HG03342 (cell line): Measurements from ENCODE around the gene CCDC126.
A peak's percentile ranks its signal among the peaks of the same experiment; 100 is the strongest.
"Not testable (repeated sequence)": the region's sequence is repeated elsewhere in the genome, so short reads cannot be mapped to it uniquely, and the experiment has no call there.

Experiments
- ATAC-seq: cut with Tn5 transposase; IDR thresholded peaks from one replicate; pipeline ENCODE4 v1.9.1; 2021; ENCODE audit warnings: mild to moderate bottlenecking, moderate library complexity; ENCODE audit not compliant: unreplicated experiment

Gene CCDC126

GRCh38 chr7:23597094-23598091, at the start of gene CCDC126:
Gene CCDC126, plus strand, starts transcription at chr7:23597382. Its CDS starts 13,934 bp downstream, at chr7:23611316.
- peak; percentile 79 for ATAC-seq

GRCh38 chr7:23547662-23548061, 49.5 kb upstream of the CCDC126 start:
- no peak for ATAC-seq

GRCh38 chr7:23558303-23558702, 38.9 kb upstream of the CCDC126 start:
- no peak for ATAC-seq

GRCh38 chr7:23570592-23571200, 26.5 kb upstream of the CCDC126 start:
- ATAC-seq: peak; percentile 94

GRCh38 chr7:23581975-23582374, 15.2 kb upstream of the CCDC126 start:
- ATAC-seq: not testable (repeated sequence)

- ATAC-seq: not testable (repeated sequence)
Measured at GRCh38 chr7:23585304-23585703, 11.9 kb upstream of the CCDC126 start.

GRCh38 chr7:23586159-23586558, 11.0 kb upstream of the CCDC126 start:
- ATAC-seq: no peak

GRCh38 chr7:23590529-23590928, 6.7 kb upstream of the CCDC126 start:
- ATAC-seq: no peak

- ATAC-seq: no peak
Measured at GRCh38 chr7:23593706-23594105, 3.5 kb upstream of the CCDC126 start.

GRCh38 chr7:23594879-23595604, 2.1 kb upstream of the CCDC126 start:
- peak; percentile 60 for ATAC-seq

- no peak for ATAC-seq
Measured at GRCh38 chr7:23598296-23598695, 1.1 kb downstream of the CCDC126 start.

- no peak for ATAC-seq
Measured at GRCh38 chr7:23600236-23600635, 3.1 kb downstream of the CCDC126 start.

- ATAC-seq: no peak
Measured at GRCh38 chr7:23603632-23604295, 6.6 kb downstream of the CCDC126 start.

- no peak for ATAC-seq
Measured at GRCh38 chr7:23604296-23604640, 7.1 kb downstream of the CCDC126 start.

GRCh38 chr7:23607130-23607529, 9.9 kb downstream of the CCDC126 start:
- ATAC-seq: no peak

GRCh38 chr7:23607866-23608265, 10.7 kb downstream of the CCDC126 start:
- no peak for ATAC-seq

GRCh38 chr7:23615331-23615730, 18.1 kb downstream of the CCDC126 start:
- ATAC-seq: no peak

GRCh38 chr7:23616593-23616992, 19.4 kb downstream of the CCDC126 start:
- no peak for ATAC-seq

GRCh38 chr7:23617482-23617881, 20.3 kb downstream of the CCDC126 start:
- no peak for ATAC-seq

GRCh38 chr7:23618241-23618640, 21.1 kb downstream of the CCDC126 start:
- ATAC-seq: no peak

GRCh38 chr7:23619141-23619540, 22.0 kb downstream of the CCDC126 start:
- no peak for ATAC-seq
